AG08395 (cell line): Measurements from ENCODE around the gene MRGPRX1.
"Not testable (repeated sequence)": the region's sequence is repeated elsewhere in the genome, so short reads cannot be mapped to it uniquely, and the experiment has no call there.

Experiments used
- DNase-seq: peaks from one replicate; pipeline ENCODE4 v3.0.0; 2012; ENCODE audit warnings: mixed read lengths, low spot score

Gene MRGPRX1

GRCh38 chr11:18939314-18939713, at the start of gene MRGPRX1:
Gene MRGPRX1, minus strand, starts transcription at chr11:18939414. Its CDS starts 4,630 bp downstream, at chr11:18934784.
- no peak for DNase-seq

GRCh38 chr11:18987454-18988231, 48.4 kb upstream of the MRGPRX1 start:
- no peak for DNase-seq

GRCh38 chr11:18986744-18987143, 47.5 kb upstream of the MRGPRX1 start:
- no peak for DNase-seq

- DNase-seq, result no peak
Measured at GRCh38 chr11:18981897-18982296, 42.7 kb upstream of the MRGPRX1 start.

- DNase-seq, result no peak
Measured at GRCh38 chr11:18974192-18974591, 35.0 kb upstream of the MRGPRX1 start.

GRCh38 chr11:18972336-18972735, 33.1 kb upstream of the MRGPRX1 start:
- DNase-seq, result no peak

GRCh38 chr11:18969720-18970119, 30.5 kb upstream of the MRGPRX1 start:
- no peak for DNase-seq

GRCh38 chr11:18958221-18958910, 19.2 kb upstream of the MRGPRX1 start:
- no peak for DNase-seq

GRCh38 chr11:18956630-18957029, 17.4 kb upstream of the MRGPRX1 start:
- no peak for DNase-seq

GRCh38 chr11:18936002-18936673, 3.1 kb downstream of the MRGPRX1 start:
- no peak for DNase-seq

GRCh38 chr11:18934195-18934814, 4.9 kb downstream of the MRGPRX1 start:
- no peak for DNase-seq

- no peak for DNase-seq
Measured at GRCh38 chr11:18927550-18928322, 11.5 kb downstream of the MRGPRX1 start.

- not testable (repeated sequence) for DNase-seq
Measured at GRCh38 chr11:18925426-18925825, 13.8 kb downstream of the MRGPRX1 start.

- no peak for DNase-seq
Measured at GRCh38 chr11:18912883-18913282, 26.3 kb downstream of the MRGPRX1 start.

GRCh38 chr11:18907391-18907790, 31.8 kb downstream of the MRGPRX1 start:
- DNase-seq, result no peak

- DNase-seq, result not testable (repeated sequence)
Measured at GRCh38 chr11:18900637-18901036, 38.6 kb downstream of the MRGPRX1 start.

- DNase-seq, result not testable (repeated sequence)
Measured at GRCh38 chr11:18900151-18900611, 39.0 kb downstream of the MRGPRX1 start.

- not testable (repeated sequence) for DNase-seq
Measured at GRCh38 chr11:18891712-18892111, 47.5 kb downstream of the MRGPRX1 start.

GRCh38 chr11:18890615-18891014, 48.6 kb downstream of the MRGPRX1 start:
- no peak for DNase-seq
